T-helper 17 cell (primary cell): ENCODE measurements around the gene AIFM1. TPM values are rescaled to one million over a fixed set of nuclear protein-coding genes. Genes with fewer than 3 reads are reported as not detected.
A peak's percentile ranks its signal among the peaks of the same experiment; 100 is the strongest.

Source experiments
- ATAC-seq: fragments of 150-1000 bp; cut with Tn5 transposase; 2 replicates; pipeline ENCODE4 v1.10.0; 2021; ENCODE audit warnings: mild to moderate bottlenecking, moderate library complexity
- DNase-seq, 3 donors: peaks; one replicate each; pipeline versions ENCODE4 v3.0.0 to v3.0.0-alpha.2; 2020 to 2021
- H3K9me3 ChIP-seq: one replicate; pipeline ENCODE4 v1.7.0; 2013; ENCODE audit warnings: low read length, mild to moderate bottlenecking; ENCODE audit not compliant: control insufficient read depth, poor library complexity, severe bottlenecking
- H3K27ac Mint-ChIP-seq: one replicate; pipeline ENCODE4 v1.8.0; 2022; ENCODE audit warnings: mild to moderate bottlenecking, moderate library complexity, mixed read lengths
- H3K27me3 Mint-ChIP-seq: one replicate; pipeline ENCODE4 v1.8.0; 2022; ENCODE audit warnings: mixed read lengths
- H3K36me3 Mint-ChIP-seq: one replicate; pipeline ENCODE4 v1.8.0; 2022; ENCODE audit warnings: low read depth, mixed read lengths
- H3K4me1 Mint-ChIP-seq: one replicate; pipeline ENCODE4 v1.8.0; 2022; ENCODE audit warnings: mild to moderate bottlenecking, mixed read lengths
- H3K4me3 Mint-ChIP-seq: one replicate; pipeline ENCODE4 v1.8.0; 2022; ENCODE audit warnings: mild to moderate bottlenecking, moderate library complexity, mixed read lengths
- total RNA-seq, 4 donors: library from RNA in 2 of 4; stranded (reverse) in 2 of 4; gene quantifications; one replicate each; pipeline ENCODE4 v1.2.3 and lab custom pipeline; 2022 to 2026

Gene AIFM1
- total RNA-seq = 10 to 100 TPM; 14.7 to 14.8 TPM
- total RNA-seq (lab: John Stamatoyannopoulos, UW) = 19.7 to 39.3 reads per million in 2 donors

GRCh38 chrX:130165703-130166502, at the start of gene AIFM1:
Gene AIFM1 (minus strand): TSS chrX:130165841. CDS start chrX:130165656, 185 bp downstream.
- peak; percentile 71 to 82 (median 72) for DNase-seq
- H3K4me1 Mint-ChIP-seq = peaks cover 15% of the 10 kb centered on the region
- no peaks in the 10 kb centered on the region for H3K36me3 Mint-ChIP-seq
- no peaks in the 10 kb centered on the region for H3K27me3 Mint-ChIP-seq
- peak within 1 kb of the TSS; percentile 94 for H3K4me3 Mint-ChIP-seq
- H3K27ac Mint-ChIP-seq = peak within 1 kb of the TSS; percentile 84
- H3K9me3 ChIP-seq = no peaks in the 10 kb centered on the region
- peak; percentile 92 for ATAC-seq

- DNase-seq (no peak), ATAC-seq (no peak)
- Mint-ChIP-seq H3K36me3 (peaks cover 6% of the 10 kb centered on the region), H3K27me3 (no peaks in the 10 kb centered on the region), H3K4me3 (no peak overlapping the region), H3K27ac (no peak overlapping the region), H3K4me1 (peaks cover 19% of the 10 kb centered on the region)
- no peaks in the 10 kb centered on the region for H3K9me3 ChIP-seq
These were observed 47.7 kb upstream of the AIFM1 start for GRCh38 chrX:130213376-130213775.

- Mint-ChIP-seq H3K27me3 (no peaks in the 10 kb centered on the region), H3K4me3 (peak overlapping the region; percentile 66), H3K4me1 (peaks cover 19% of the 10 kb centered on the region), H3K36me3 (peaks cover 9% of the 10 kb centered on the region), H3K27ac (peak overlapping the region; percentile 80)
- no peak for DNase-seq
- no peak for ATAC-seq
- H3K9me3 ChIP-seq = no peaks in the 10 kb centered on the region
These were observed 46.7 kb upstream of the AIFM1 start for GRCh38 chrX:130212371-130212770.

GRCh38 chrX:130211415-130212186, 46.0 kb upstream of the AIFM1 start:
- no peak for DNase-seq
- Mint-ChIP-seq H3K4me1 (peaks cover 19% of the 10 kb centered on the region), H3K27me3 (no peaks in the 10 kb centered on the region), H3K27ac (peak overlapping the region; percentile 80), H3K4me3 (no peak overlapping the region), H3K36me3 (peaks cover 7% of the 10 kb centered on the region)
- no peaks in the 10 kb centered on the region for H3K9me3 ChIP-seq
- no peak for ATAC-seq

- peaks cover 3% of the 10 kb centered on the region for H3K36me3 Mint-ChIP-seq
- DNase-seq (no peak), ATAC-seq (no peak)
- no peak overlapping the region for H3K27ac Mint-ChIP-seq
- H3K9me3 ChIP-seq = no peaks in the 10 kb centered on the region
- H3K4me1 Mint-ChIP-seq = no peaks in the 10 kb centered on the region
- no peaks in the 10 kb centered on the region for H3K27me3 Mint-ChIP-seq
- H3K4me3 Mint-ChIP-seq = no peak overlapping the region
These were observed 39.0 kb upstream of the AIFM1 start for GRCh38 chrX:130204647-130205046.

GRCh38 chrX:130197464-130197863, 31.8 kb upstream of the AIFM1 start:
- no peak for DNase-seq
- Mint-ChIP-seq H3K36me3 (no peaks in the 10 kb centered on the region), H3K27me3 (no peaks in the 10 kb centered on the region), H3K27ac (no peak overlapping the region), H3K4me1 (no peaks in the 10 kb centered on the region), H3K4me3 (no peak overlapping the region)
- H3K9me3 ChIP-seq = no peaks in the 10 kb centered on the region
- ATAC-seq = no peak

GRCh38 chrX:130196466-130196865, 30.8 kb upstream of the AIFM1 start:
- no peak overlapping the region for H3K27ac Mint-ChIP-seq
- no peak for ATAC-seq

GRCh38 chrX:130190801-130191200, 25.2 kb upstream of the AIFM1 start:
- H3K9me3 ChIP-seq = no peaks in the 10 kb centered on the region
- no peak overlapping the region for H3K27ac Mint-ChIP-seq
- H3K4me3 Mint-ChIP-seq = no peak overlapping the region
- H3K36me3 Mint-ChIP-seq = no peaks in the 10 kb centered on the region
- ATAC-seq (no peak), DNase-seq (no peak)
- H3K27me3 Mint-ChIP-seq = no peaks in the 10 kb centered on the region
- no peaks in the 10 kb centered on the region for H3K4me1 Mint-ChIP-seq

More at GRCh38 chrX:130196466-130196865, 30.8 kb upstream of the AIFM1 start:
- no peaks in the 10 kb centered on the region for H3K36me3 Mint-ChIP-seq
- H3K4me3 Mint-ChIP-seq = no peak overlapping the region
- H3K4me1 Mint-ChIP-seq = no peaks in the 10 kb centered on the region
- DNase-seq = no peak
- no peaks in the 10 kb centered on the region for H3K27me3 Mint-ChIP-seq
- no peaks in the 10 kb centered on the region for H3K9me3 ChIP-seq

- ATAC-seq (no peak), DNase-seq (no peak)
- H3K27ac Mint-ChIP-seq = no peak overlapping the region
- no peaks in the 10 kb centered on the region for H3K9me3 ChIP-seq
- no peak overlapping the region for H3K4me3 Mint-ChIP-seq
- H3K27me3 Mint-ChIP-seq = no peaks in the 10 kb centered on the region
- H3K36me3 Mint-ChIP-seq = no peaks in the 10 kb centered on the region
- peaks cover 3% of the 10 kb centered on the region for H3K4me1 Mint-ChIP-seq
These were observed 21.0 kb upstream of the AIFM1 start for GRCh38 chrX:130186651-130187050.

GRCh38 chrX:130184857-130185256, 19.2 kb upstream of the AIFM1 start:
- Mint-ChIP-seq H3K36me3 (no peaks in the 10 kb centered on the region), H3K27me3 (no peaks in the 10 kb centered on the region), H3K27ac (no peak overlapping the region), H3K4me1 (peaks cover 4% of the 10 kb centered on the region), H3K4me3 (no peak overlapping the region)
- H3K9me3 ChIP-seq = no peaks in the 10 kb centered on the region
- ATAC-seq = no peak
- no peak for DNase-seq

GRCh38 chrX:130184168-130184567, 18.5 kb upstream of the AIFM1 start:
- no peaks in the 10 kb centered on the region for H3K9me3 ChIP-seq
- Mint-ChIP-seq H3K36me3 (no peaks in the 10 kb centered on the region), H3K4me1 (peaks cover 8% of the 10 kb centered on the region), H3K27me3 (no peaks in the 10 kb centered on the region), H3K27ac (peak overlapping the region; percentile 32), H3K4me3 (no peak overlapping the region)
- DNase-seq (no peak), ATAC-seq (no peak)

- ATAC-seq (peak; percentile 58), DNase-seq (no peak)
- Mint-ChIP-seq H3K4me1 (peaks cover 25% of the 10 kb centered on the region), H3K27me3 (no peaks in the 10 kb centered on the region), H3K27ac (peak overlapping the region; percentile 6), H3K4me3 (peak overlapping the region; percentile 31), H3K36me3 (no peaks in the 10 kb centered on the region)
- H3K9me3 ChIP-seq = no peaks in the 10 kb centered on the region
These were observed 14.1 kb upstream of the AIFM1 start for GRCh38 chrX:130179579-130180215.

- DNase-seq = no peak
- H3K27ac Mint-ChIP-seq = peak overlapping the region; percentile 41
- H3K36me3 Mint-ChIP-seq = no peaks in the 10 kb centered on the region
- no peaks in the 10 kb centered on the region for H3K27me3 Mint-ChIP-seq
- no peak overlapping the region for H3K4me3 Mint-ChIP-seq
- H3K9me3 ChIP-seq = no peaks in the 10 kb centered on the region
- H3K4me1 Mint-ChIP-seq = peaks cover 24% of the 10 kb centered on the region
- no peak for ATAC-seq
These were observed 13.5 kb upstream of the AIFM1 start for GRCh38 chrX:130179170-130179569.
